ENCODE results near the gene AIMP1. TPM values are rescaled to one million over a fixed set of nuclear protein-coding genes. Genes with fewer than 3 reads are reported as not detected.

AIMP1 gene
- total and polyA plus RNA-seq, 7 experiments from 2014 or later, result 44.2 to 79.0 (median 57.4) TPM

DNA sequence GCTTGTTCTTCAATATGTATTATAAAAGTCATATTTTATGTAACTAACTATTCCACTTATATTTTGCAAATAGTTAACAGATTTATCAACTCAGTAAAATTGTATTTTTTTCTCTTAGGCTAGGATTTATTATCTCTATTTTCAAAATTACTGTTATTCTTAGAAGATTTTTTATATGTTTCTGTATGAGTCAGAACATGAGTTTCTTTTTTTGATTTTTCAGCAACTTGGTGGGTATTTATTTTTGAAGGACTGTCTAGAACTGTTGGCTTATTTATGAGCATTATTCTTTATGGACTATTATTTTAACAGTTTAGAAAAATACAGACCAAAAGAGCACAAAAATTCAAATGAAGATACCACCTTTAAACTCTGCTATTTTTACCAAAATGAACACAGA, 6.8 kb downstream of the AIMP1 start:
- peaks cover 5 to 32% (median 24%) of the 10 kb centered on the region in 7 donors for H3K4me1 Mint-ChIP-seq
- H3K4me1 ChIP-seq (ENCODE audit: control insufficient read depth in 2 of 2, insufficient read depth in 2 of 2, low read length in 2 of 2), result peaks cover 2 to 5% of the 10 kb centered on the region in 2 donors
- H3K36me3 ChIP-seq (ENCODE audit: control insufficient read depth in 2 of 3, insufficient read depth in 3 of 3, low read length in 3 of 3), result peaks cover 7 to 18% (median 9%) of the 10 kb centered on the region in 3 experiments
- ChIA-PET POLR2A (no interaction called here), CTCF (no interaction called here)
- no peaks in the 10 kb centered on the region for H3K27me3 ChIP-seq (ENCODE audit: control insufficient read depth in 2 of 2, insufficient read depth in 2 of 2, low read length in 2 of 2)
- no peak overlapping the region for H3K4me3 ChIP-seq (ENCODE audit: low read length)
- DNase-seq (no peak), ATAC-seq (no peak)
- H3K9me3 ChIP-seq (ENCODE audit: control insufficient read depth in 2 of 3, low read length in 3 of 3), result no peaks in the 10 kb centered on the region
- no peak overlapping the region for H3K4me3 Mint-ChIP-seq
- intact Hi-C loops (cut with micrococcal nuclease), result no loop called here
- H3K36me3 Mint-ChIP-seq, result peaks cover 0 to 41% (median 38%) of the 10 kb centered on the region in 5 donors
- no peak overlapping the region for H3K27ac ChIP-seq (ENCODE audit: low read depth, low read length)
- H3K9me3 Mint-ChIP-seq, result no peaks in the 10 kb centered on the region
- H3K27ac Mint-ChIP-seq, result peak overlapping the region in 1 of 9 donors; percentile 5
- no peaks in the 10 kb centered on the region for H3K27me3 Mint-ChIP-seq

DNA sequence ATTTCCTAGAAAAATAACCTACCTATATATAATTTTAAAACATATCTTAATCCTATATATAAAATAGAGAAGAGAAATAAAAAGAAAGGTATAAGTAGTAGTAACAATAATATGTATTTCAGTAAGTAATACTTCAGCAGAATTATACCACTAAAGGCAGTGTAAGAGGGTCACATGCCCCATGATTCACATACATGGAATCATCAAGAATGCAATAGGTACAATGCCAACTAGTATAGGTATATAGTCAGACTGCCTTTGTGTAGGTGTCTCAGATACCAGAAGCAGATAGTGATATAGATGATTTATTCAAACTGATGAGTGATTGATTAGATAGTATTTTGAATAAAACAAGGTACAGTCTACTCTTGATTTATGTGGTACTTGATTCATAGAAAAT, 9.4 kb downstream of the AIMP1 start:
- Histone ChIP-seq H3K9me3 (ENCODE audit: control insufficient read depth in 2 of 3, low read length in 3 of 3) (no peaks in the 10 kb centered on the region), H3K4me3 (ENCODE audit: low read length) (no peak overlapping the region), H3K36me3 (ENCODE audit: control insufficient read depth in 2 of 3, insufficient read depth in 3 of 3, low read length in 3 of 3) (peaks cover 13 to 30% (median 13%) of the 10 kb centered on the region in 3 experiments), H3K27ac (ENCODE audit: low read depth, low read length) (no peak overlapping the region), H3K4me1 (ENCODE audit: control insufficient read depth in 2 of 2, insufficient read depth in 2 of 2, low read length in 2 of 2) (no peaks in the 10 kb centered on the region), H3K27me3 (ENCODE audit: control insufficient read depth in 2 of 2, insufficient read depth in 2 of 2, low read length in 2 of 2) (no peaks in the 10 kb centered on the region)
- Mint-ChIP-seq H3K4me3 (no peak overlapping the region), H3K27me3 (no peaks in the 10 kb centered on the region), H3K27ac (no peak overlapping the region), H3K36me3 (peaks cover 3 to 35% (median 32%) of the 10 kb centered on the region in 5 donors), H3K4me1 (peaks cover 5 to 33% (median 14%) of the 10 kb centered on the region in 7 donors), H3K9me3 (no peaks in the 10 kb centered on the region)
- intact Hi-C loops (cut with micrococcal nuclease), result loop anchor here in 1 of 2 donors (5.0 kb wide), 1 partner anchor 1412 kb away; no protein-coding TSS in a partner anchor
- ChIA-PET CTCF (no interaction called here), POLR2A (no interaction called here)
- ATAC-seq (no peak), DNase-seq (no peak)

DNA sequence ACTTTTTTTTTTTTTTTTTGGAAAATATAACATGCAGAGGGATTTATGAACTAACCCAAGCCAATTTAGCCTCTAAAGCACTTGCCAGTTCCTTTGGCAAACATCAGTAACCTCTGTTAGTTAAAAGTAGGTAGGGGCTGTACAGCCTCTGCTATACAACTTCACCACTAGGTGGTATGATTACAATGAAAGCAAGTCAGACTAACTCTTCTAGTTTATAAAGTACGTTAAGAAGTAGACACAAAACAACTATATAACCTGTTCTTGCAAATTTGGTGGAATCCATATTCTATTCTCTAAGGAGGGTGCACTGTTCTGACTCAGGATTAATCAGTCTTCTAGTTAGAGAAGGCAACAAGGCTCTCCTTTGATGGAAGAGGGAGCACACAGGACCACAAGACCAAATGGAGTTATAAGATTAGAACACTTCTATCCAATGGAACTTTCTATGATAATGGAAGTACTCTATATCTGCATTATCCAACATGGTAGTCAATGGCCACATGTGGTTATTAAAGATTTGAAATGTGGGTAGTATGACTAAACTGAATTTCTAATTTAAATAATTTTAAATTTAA, 12.8 kb downstream of the AIMP1 start:
- DNase-seq, result peak in 3 of 9 donors; percentile 7 to 19 (median 18)
- intact Hi-C loops (cut with micrococcal nuclease), result loop anchor here (1.0 to 5.0 kb wide), 2 partner anchors 13 to 1408 kb away; partner anchors contain the start of genes AIMP1 (in 1 of the 2) and TBCK (in 1 of the 2)
- Mint-ChIP-seq H3K4me1 (peaks cover 0 to 24% (median 13%) of the 10 kb centered on the region in 7 donors), H3K4me3 (no peak overlapping the region), H3K9me3 (no peaks in the 10 kb centered on the region), H3K27ac (peak overlapping the region in 1 of 9 donors; percentile 52), H3K27me3 (no peaks in the 10 kb centered on the region), H3K36me3 (peaks cover 7 to 52% (median 51%) of the 10 kb centered on the region in 5 donors)
- ATAC-seq, result peak; percentile 77
- CTCF ChIA-PET, result interaction anchor here (0.7 kb wide), 1 partner anchor 1361 kb away, joined by 3 read pairs; no protein-coding TSS in a partner anchor
- POLR2A ChIA-PET, result no interaction called here
- H3K36me3 ChIP-seq (ENCODE audit: control insufficient read depth in 2 of 3, insufficient read depth in 3 of 3, low read length in 3 of 3), result peaks cover 20 to 49% (median 24%) of the 10 kb centered on the region in 3 experiments
- no peak overlapping the region for H3K4me3 ChIP-seq (ENCODE audit: low read length)
- no peak overlapping the region for H3K27ac ChIP-seq (ENCODE audit: low read depth, low read length)
- H3K9me3 ChIP-seq (ENCODE audit: control insufficient read depth in 2 of 3, low read length in 3 of 3), result no peaks in the 10 kb centered on the region
- no peaks in the 10 kb centered on the region for H3K27me3 ChIP-seq (ENCODE audit: control insufficient read depth in 2 of 2, insufficient read depth in 2 of 2, low read length in 2 of 2)
- H3K4me1 ChIP-seq (ENCODE audit: control insufficient read depth in 2 of 2, insufficient read depth in 2 of 2, low read length in 2 of 2), result no peaks in the 10 kb centered on the region

DNA sequence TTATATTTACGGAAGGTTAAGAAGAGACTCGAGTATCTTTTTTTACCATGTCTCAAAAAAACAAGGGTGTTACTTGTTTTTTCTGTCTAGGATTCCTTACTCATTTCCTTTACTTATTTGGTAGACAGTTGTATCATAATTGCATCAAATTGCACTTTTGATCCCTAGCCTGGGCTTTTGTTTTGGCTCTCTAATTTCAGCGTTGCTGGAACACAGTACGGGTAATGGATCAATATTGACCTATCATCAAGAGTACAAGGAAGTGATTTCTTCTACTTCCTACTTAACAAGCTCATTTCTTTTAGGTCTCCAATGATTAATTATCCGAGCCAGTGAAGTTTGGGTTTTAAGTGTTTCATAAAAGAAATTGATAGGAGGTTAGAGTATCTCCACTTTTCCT, 16.8 kb downstream of the AIMP1 start:
- H3K4me3 Mint-ChIP-seq, result no peak overlapping the region
- ChIA-PET POLR2A (no interaction called here), CTCF (no interaction called here)
- Histone ChIP-seq H3K27me3 (ENCODE audit: control insufficient read depth in 2 of 2, insufficient read depth in 2 of 2, low read length in 2 of 2) (no peaks in the 10 kb centered on the region), H3K27ac (ENCODE audit: low read depth, low read length) (no peak overlapping the region), H3K9me3 (ENCODE audit: control insufficient read depth in 2 of 3, low read length in 3 of 3) (no peaks in the 10 kb centered on the region), H3K36me3 (ENCODE audit: control insufficient read depth in 2 of 3, insufficient read depth in 3 of 3, low read length in 3 of 3) (peaks cover 25 to 59% (median 28%) of the 10 kb centered on the region in 3 experiments), H3K4me1 (ENCODE audit: control insufficient read depth in 2 of 2, insufficient read depth in 2 of 2, low read length in 2 of 2) (no peaks in the 10 kb centered on the region), H3K4me3 (ENCODE audit: low read length) (no peak overlapping the region)
- no peak for ATAC-seq
- peaks cover 31 to 69% (median 66%) of the 10 kb centered on the region in 5 donors for H3K36me3 Mint-ChIP-seq
- H3K27ac Mint-ChIP-seq, result no peak overlapping the region
- no peak for DNase-seq
- intact Hi-C loops (cut with micrococcal nuclease), result no loop called here
- peaks cover 5 to 17% (median 9%) of the 10 kb centered on the region in 11 donors for H3K9me3 Mint-ChIP-seq
- no peaks in the 10 kb centered on the region for H3K27me3 Mint-ChIP-seq
- peaks cover 5 to 28% (median 13%) of the 10 kb centered on the region in 7 donors for H3K4me1 Mint-ChIP-seq

DNA sequence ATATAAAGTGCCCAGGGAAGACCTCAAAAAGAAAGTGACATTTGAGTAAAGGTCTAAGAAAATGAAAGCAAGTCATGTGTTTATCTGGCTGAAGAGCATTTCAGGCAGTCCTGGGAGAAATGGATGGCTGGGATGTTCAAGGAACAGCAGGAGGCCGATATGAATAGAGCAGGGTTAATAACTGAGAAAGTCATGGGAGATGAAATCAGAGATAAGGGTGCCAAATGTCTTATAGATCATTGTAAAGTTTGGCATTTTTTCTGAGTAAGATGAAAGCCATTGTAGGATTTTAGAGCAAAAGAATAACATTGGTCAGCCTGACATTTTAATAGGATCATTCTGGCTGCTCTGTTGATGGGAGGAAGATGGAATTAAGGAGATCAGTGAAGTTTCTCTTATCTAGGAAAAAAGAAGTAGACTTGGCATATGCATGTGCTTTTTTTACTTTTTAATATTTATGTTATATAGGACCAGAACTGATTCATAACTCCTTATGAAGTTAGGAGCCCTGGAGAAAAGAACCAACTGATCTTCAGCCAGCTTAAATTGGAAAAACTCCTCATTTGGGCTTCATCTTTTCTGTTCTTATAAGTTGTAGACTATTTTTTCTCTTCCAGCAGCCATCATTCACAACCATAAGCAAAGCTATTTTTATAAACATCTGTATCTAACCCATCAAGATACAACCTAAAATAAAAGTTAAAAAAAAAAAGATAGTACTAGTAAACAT, 18.6 kb downstream of the AIMP1 start:
- no peaks in the 10 kb centered on the region for H3K27me3 Mint-ChIP-seq
- no peak for DNase-seq
- peaks cover 6 to 28% (median 11%) of the 10 kb centered on the region in 11 donors for H3K9me3 Mint-ChIP-seq
- H3K4me3 Mint-ChIP-seq, result no peak overlapping the region
- CTCF ChIA-PET, result no interaction called here
- no peak overlapping the region for H3K4me3 ChIP-seq (ENCODE audit: low read length)
- peaks cover 35 to 80% (median 74%) of the 10 kb centered on the region in 5 donors for H3K36me3 Mint-ChIP-seq
- H3K27ac ChIP-seq (ENCODE audit: low read depth, low read length), result no peak overlapping the region
- POLR2A ChIA-PET, result no interaction called here
- H3K27me3 ChIP-seq (ENCODE audit: control insufficient read depth in 2 of 2, insufficient read depth in 2 of 2, low read length in 2 of 2), result no peaks in the 10 kb centered on the region
- peaks cover 9 to 34% (median 22%) of the 10 kb centered on the region in 7 donors for H3K4me1 Mint-ChIP-seq
- H3K27ac Mint-ChIP-seq, result peak overlapping the region in 2 of 9 donors; percentile 44 to 47
- intact Hi-C loops (cut with micrococcal nuclease), result no loop called here
- H3K36me3 ChIP-seq (ENCODE audit: control insufficient read depth in 2 of 3, insufficient read depth in 3 of 3, low read length in 3 of 3), result peaks cover 21 to 60% (median 23%) of the 10 kb centered on the region in 3 experiments
- H3K4me1 ChIP-seq (ENCODE audit: control insufficient read depth in 2 of 2, insufficient read depth in 2 of 2, low read length in 2 of 2), result no peaks in the 10 kb centered on the region
- H3K9me3 ChIP-seq (ENCODE audit: control insufficient read depth in 2 of 3, low read length in 3 of 3), result no peaks in the 10 kb centered on the region
- ATAC-seq, result no peak

DNA sequence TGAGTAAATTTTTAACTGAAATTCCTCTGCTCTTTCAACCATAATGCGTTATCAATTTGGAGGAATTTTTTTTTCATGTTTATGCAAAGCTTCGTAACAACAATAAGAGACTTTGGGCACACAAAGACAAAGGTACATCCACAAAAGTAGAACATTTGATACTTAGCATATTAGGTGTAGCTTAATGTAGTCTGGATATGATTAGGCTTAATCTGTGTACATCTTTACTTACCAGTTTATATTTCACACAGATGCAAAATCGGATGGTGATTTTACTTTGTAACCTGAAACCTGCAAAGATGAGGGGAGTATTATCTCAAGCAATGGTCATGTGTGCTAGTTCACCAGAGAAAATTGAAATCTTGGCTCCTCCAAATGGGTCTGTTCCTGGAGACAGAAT, 20.3 kb downstream of the AIMP1 start:
- intact Hi-C loops (cut with micrococcal nuclease), result no loop called here

More for the DNA sequence above, 20.3 kb downstream of the AIMP1 start:
- Histone ChIP-seq H3K4me3 (ENCODE audit: low read length) (no peak overlapping the region), H3K27me3 (ENCODE audit: control insufficient read depth in 2 of 2, insufficient read depth in 2 of 2, low read length in 2 of 2) (no peaks in the 10 kb centered on the region), H3K9me3 (ENCODE audit: control insufficient read depth in 2 of 3, low read length in 3 of 3) (no peaks in the 10 kb centered on the region), H3K27ac (ENCODE audit: low read depth, low read length) (no peak overlapping the region), H3K36me3 (ENCODE audit: control insufficient read depth in 2 of 3, insufficient read depth in 3 of 3, low read length in 3 of 3) (peaks cover 21 to 54% (median 21%) of the 10 kb centered on the region in 3 experiments), H3K4me1 (ENCODE audit: control insufficient read depth in 2 of 2, insufficient read depth in 2 of 2, low read length in 2 of 2) (peaks cover 4 to 5% of the 10 kb centered on the region in 2 donors)
- ChIA-PET CTCF (no interaction called here), POLR2A (no interaction called here)
- ATAC-seq (no peak), DNase-seq (no peak)
- Mint-ChIP-seq H3K9me3 (peaks cover 7 to 28% (median 13%) of the 10 kb centered on the region in 11 donors), H3K4me1 (peaks cover 13 to 47% (median 39%) of the 10 kb centered on the region in 7 donors), H3K36me3 (peaks cover 45 to 87% (median 79%) of the 10 kb centered on the region in 5 donors), H3K27ac (no peak overlapping the region), H3K4me3 (no peak overlapping the region), H3K27me3 (no peaks in the 10 kb centered on the region)

All from naive thymus-derived CD4-positive, alpha-beta T cell (primary cell).